HG03457 (cell line): ENCODE data around the gene MYLK.

Source experiments
- ATAC-seq: cut with Tn5 transposase; IDR thresholded peaks from one replicate; pipeline ENCODE4 v1.9.1; 2021; ENCODE audit warnings: moderate number of reproducible peaks; ENCODE audit not compliant: unreplicated experiment

Gene MYLK

GRCh38 chr3:123877466-123877865 is 6.7 kb downstream of the MYLK start:
- no peak for ATAC-seq

- ATAC-seq = no peak
Observed at GRCh38 chr3:123876858-123877257, 7.3 kb downstream of the MYLK start.

- no peak for ATAC-seq
Observed at GRCh38 chr3:123872621-123873020, 11.5 kb downstream of the MYLK start.

- no peak for ATAC-seq
Observed at GRCh38 chr3:123871946-123872345, 12.2 kb downstream of the MYLK start.

- no peak for ATAC-seq
Observed at GRCh38 chr3:123870033-123870432, 14.1 kb downstream of the MYLK start.

- ATAC-seq = no peak
Observed at GRCh38 chr3:123869165-123869564, 15.0 kb downstream of the MYLK start.

GRCh38 chr3:123864706-123865105 is 19.4 kb downstream of the MYLK start:
- ATAC-seq = no peak

GRCh38 chr3:123862152-123862551 is 22.0 kb downstream of the MYLK start:
- ATAC-seq = no peak

GRCh38 chr3:123861081-123861836 is 22.9 kb downstream of the MYLK start:
- no peak for ATAC-seq

- no peak for ATAC-seq
Observed at GRCh38 chr3:123859177-123859576, 25.0 kb downstream of the MYLK start.

- no peak for ATAC-seq
Observed at GRCh38 chr3:123854905-123855304, 29.2 kb downstream of the MYLK start.

GRCh38 chr3:123853686-123854372 is 30.3 kb downstream of the MYLK start:
- no peak for ATAC-seq

GRCh38 chr3:123847209-123847608 is 36.9 kb downstream of the MYLK start:
- no peak for ATAC-seq

- ATAC-seq = no peak
Observed at GRCh38 chr3:123843668-123844067, 40.5 kb downstream of the MYLK start.

- ATAC-seq = no peak
Observed at GRCh38 chr3:123842711-123843110, 41.4 kb downstream of the MYLK start.

GRCh38 chr3:123841476-123842238 is 42.5 kb downstream of the MYLK start:
- no peak for ATAC-seq

GRCh38 chr3:123840961-123841360 is 43.2 kb downstream of the MYLK start:
- no peak for ATAC-seq

GRCh38 chr3:123837858-123838257 is 46.3 kb downstream of the MYLK start:
- ATAC-seq = no peak

- ATAC-seq = no peak
Observed at GRCh38 chr3:123834631-123835030, 49.5 kb downstream of the MYLK start.

GRCh38 chr3:123833398-123833785 is 50.7 kb downstream of the MYLK start:
- ATAC-seq = no peak

GRCh38 chr3:123832692-123833397 is 51.3 kb downstream of the MYLK start:
- no peak for ATAC-seq
